EH (cell line): Measurements from ENCODE around the gene UFD1.

Experiments
- DNase-seq: peaks from one replicate; pipeline ENCODE4 v3.0.0-alpha.2; 2015; ENCODE audit warnings: low read depth

UFD1 gene

GRCh38 chr22:19515654-19516377 is 36.8 kb upstream of the UFD1 start:
- DNase-seq, result no peak

- DNase-seq, result no peak
Observed at GRCh38 chr22:19514831-19515565, 36.0 kb upstream of the UFD1 start.

DNA sequence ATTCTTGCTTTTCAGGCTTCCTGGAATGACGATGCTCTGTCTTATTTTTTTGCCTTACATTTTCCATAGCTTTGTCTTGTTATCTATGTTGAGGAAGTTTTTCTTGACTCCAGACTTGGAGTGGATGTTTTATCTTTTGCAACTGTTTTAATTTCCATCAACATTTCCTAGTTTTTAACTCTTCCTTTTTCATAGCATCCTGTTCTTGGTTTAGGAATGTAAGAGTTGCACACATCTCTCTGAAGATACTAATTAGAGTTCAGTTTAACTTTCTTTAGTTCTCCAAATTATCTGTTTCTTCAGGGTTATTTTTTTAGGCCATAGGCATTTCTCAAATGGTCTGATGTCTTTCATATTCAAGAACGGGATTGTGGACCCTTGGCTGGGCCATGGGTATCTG is 34.8 kb upstream of the UFD1 start:
- no peak for DNase-seq

DNA sequence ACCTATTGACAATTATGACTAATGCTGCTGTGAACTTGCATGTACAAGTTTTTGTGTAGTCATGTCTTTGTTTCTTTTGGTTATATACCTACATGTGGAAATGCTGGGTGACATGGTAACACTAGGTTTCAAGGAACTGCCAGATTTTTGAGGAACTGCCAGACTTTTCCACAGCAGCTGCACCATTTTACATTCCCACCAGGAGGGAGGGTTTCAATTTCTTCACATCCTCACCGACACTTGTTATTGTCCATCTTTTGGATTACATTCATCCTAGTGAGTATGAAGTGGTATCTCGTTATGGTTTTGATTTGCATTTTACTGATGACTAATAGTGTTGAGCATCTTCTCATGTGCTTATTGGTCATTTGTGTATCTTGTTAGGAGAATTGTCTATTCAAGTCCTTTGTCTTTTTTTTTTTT is 31.9 kb upstream of the UFD1 start:
- DNase-seq, result no peak

DNA sequence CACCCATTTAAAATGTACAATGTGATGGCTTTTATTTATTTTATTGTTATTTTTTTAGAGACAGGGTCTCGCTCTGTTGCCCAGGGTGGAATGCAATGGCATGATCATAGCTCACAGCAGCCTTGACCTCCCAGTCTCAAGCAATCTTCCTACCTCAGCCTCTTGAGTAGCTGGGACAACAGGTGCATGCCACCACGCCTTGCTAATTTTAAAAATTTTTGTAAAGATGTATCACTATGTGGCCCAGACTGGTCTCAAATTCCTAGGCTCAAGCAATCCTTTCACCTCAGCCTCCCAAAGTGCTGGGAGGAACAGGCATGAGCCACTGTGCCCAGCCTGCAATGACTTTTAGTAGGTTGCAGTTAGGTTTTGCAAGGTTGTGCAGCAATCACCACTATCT is 30.9 kb upstream of the UFD1 start:
- no peak for DNase-seq

GRCh38 chr22:19509191-19509590 is 30.2 kb upstream of the UFD1 start:
- no peak for DNase-seq

- DNase-seq, result no peak
Observed at GRCh38 chr22:19508024-19508776, 29.2 kb upstream of the UFD1 start.

- DNase-seq, result no peak
Observed at GRCh38 chr22:19507534-19507861, 28.5 kb upstream of the UFD1 start.

GRCh38 chr22:19506212-19506611 is 27.2 kb upstream of the UFD1 start:
- DNase-seq, result no peak

DNA sequence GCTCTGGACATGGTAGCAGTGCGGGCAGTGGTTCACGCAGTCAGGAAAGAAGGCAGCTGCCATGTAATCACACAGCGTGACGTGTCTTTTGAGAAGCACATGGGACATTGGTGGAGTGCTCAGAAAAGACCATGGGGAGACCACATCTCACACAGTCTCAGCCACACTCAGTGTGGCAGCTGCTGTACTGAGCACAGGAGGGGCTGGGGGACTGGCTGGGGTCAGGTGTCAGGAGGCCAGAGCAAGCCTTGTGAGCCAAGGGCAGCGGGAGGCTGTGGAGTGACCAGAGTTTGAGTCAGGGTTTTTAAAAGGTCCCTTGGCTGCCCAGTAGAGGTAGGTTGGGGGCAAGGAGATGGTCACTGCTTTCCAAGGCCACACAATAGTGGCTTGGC is 26.7 kb upstream of the UFD1 start:
- no peak for DNase-seq

DNA sequence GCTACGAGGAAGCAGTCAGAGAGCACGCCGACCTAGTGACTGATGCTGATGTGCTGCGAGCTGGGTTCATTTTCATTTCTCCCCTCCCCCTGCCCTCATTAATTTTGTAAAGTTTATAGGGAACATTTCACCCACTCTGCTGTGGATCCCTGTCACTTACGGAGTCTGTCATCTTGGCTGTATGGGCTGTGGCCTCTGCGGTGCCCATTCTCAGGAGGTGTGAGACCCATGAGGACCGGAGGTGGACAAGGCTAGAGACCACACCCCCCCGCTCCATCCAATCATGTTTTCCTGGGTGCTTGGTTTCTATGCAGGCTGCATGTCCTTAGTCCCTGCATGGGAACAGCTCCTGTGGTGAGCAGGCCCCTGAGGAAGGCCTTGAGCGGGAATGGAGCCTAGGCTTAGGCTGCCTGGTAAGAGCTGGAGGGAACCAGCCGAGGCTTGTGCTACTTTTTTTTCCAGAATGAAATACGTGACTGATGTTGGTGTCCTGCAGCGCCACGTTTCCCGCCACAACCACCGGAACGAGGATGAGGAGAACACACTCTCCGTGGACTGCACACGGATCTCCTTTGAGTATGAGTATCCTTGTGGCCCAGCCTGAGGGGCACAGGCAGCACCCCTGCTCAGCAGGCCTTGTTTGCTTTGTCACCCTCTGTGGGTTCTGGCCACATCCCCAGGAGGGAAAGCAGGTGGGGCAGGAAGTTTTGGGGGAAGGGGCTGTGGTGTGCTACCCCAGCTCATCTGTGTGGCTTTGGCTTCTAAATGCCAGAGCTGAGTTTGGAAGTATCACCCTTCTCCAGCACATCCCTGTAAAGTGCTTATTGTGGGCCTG is 26.1 kb upstream of the UFD1 start:
- DNase-seq, result no peak

GRCh38 chr22:19503869-19504268 is 24.9 kb upstream of the UFD1 start:
- DNase-seq, result no peak

DNA sequence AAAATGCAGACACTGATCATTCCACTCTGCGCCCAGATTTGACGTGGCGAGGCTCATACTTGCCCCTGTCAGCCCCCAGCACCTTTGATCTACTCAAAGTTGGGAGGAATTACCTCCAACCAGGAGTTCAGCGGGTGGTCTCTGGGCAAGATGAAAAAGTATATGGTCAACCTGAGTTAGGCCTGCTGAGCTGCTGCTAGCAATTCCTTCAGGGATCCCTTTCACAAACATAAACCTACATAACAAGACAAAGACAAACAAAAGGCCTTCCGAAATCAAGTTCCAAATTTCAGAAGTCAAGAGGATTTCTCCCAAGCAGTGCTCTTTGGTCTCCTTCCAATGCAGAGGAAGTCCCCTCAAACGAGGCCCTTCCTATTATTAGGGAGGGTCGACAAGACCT is 24.4 kb upstream of the UFD1 start:
- DNase-seq, result no peak

GRCh38 chr22:19501897-19502447 is 23.0 kb upstream of the UFD1 start:
- DNase-seq, result no peak

DNA sequence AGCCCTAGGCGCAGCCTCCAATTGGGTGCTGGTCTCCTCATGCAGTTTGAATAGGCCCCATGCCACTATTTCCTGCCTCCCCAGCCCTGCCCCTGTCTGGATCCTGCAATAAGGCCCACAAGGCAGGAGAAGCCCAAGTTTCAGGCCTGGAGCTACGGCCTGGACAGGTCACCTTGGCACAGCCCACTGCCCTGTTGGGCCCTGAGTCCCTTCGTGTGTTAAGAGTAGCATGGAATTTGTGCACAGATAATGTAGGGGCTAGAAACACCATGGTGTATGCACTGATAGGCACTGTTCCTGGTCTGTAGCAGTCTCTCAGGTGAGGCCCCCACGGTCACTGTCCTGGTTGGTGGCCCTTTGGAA is 20.9 kb upstream of the UFD1 start:
- DNase-seq, result no peak

DNA sequence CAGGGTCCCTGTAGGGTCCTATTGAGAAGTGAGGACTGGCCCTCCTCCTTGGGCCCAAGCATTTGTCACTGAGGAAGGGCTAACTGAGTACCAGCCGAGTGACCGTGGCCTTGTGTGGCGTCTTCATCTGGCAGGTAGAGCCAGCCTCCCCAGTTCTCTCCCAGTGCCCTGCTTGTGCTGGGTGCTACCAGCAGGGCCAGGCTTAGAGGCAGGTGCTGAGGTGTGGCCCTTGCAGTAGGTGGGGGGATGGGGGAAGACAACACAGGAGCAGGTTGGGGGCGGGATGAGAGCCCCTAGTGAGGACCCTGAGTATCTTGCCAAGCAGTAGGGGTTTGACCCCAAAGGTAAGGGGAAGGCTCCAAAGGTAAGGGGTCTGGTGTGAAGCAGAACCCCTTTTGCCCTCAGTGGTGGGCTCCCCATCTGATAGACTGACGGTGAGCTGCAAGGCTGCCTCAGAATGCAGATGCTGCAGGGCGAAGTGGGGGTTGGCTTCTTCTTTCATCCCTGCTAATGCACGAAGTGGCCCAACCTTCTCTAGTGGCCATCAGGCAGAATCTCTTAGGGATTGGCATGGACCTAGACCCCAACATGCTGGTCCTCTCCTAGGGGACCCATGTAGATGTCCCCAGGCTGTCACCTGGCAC is 20.4 kb upstream of the UFD1 start:
- DNase-seq, result no peak

GRCh38 chr22:19498866-19499190 is 19.8 kb upstream of the UFD1 start:
- no peak for DNase-seq

- DNase-seq, result no peak
Observed at GRCh38 chr22:19498154-19498865, 19.3 kb upstream of the UFD1 start.

DNA sequence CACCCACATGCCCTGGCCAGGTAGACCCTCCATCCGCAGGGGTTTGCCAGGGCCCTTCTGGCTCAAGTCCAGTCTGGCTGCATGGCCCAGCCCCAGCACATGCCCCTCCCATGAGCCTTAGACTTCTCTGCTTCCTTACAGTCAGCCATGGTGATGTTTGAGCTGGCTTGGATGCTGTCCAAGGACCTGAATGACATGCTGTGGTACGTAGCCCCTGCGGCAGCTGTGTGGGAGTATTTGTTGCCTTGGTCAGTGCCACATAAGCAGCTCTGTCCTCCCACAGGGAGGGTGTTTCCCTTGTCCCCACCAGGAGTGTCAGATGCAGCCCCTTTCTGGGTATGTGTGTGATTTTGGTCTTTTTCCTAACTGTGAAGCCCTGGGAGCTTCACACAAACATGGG is 18.3 kb upstream of the UFD1 start:
- DNase-seq, result peak; percentile 85

GRCh38 chr22:19496324-19496630 is 17.3 kb upstream of the UFD1 start:
- no peak for DNase-seq
